Occipital lobe (tissue), 2 donors: ENCODE results near the gene MTUS2. TPM values are rescaled to one million over a fixed set of nuclear protein-coding genes. Genes with fewer than 3 reads are reported as not detected.

Experiments
- DNase-seq: peaks from one replicate; lab custom pipeline; 2025; lab: John Stamatoyannopoulos, UW
- total RNA-seq: library from RNA; depleted of rRNA; stranded (reverse); fragments of >200 nt; gene quantifications from one replicate; pipeline ENCODE4 v1.2.3, GENCODE V29; 2014

Gene MTUS2
- total RNA-seq, 1 donor from 2014 or later = 3.6 TPM

GRCh38 chr13:28859069-28859468 is 38.9 kb downstream of the MTUS2 start:
- DNase-seq = no peak

GRCh38 chr13:28859717-28860116 is 39.6 kb downstream of the MTUS2 start:
- DNase-seq = no peak

- DNase-seq = no peak
Measured at GRCh38 chr13:28864544-28864943, 44.4 kb downstream of the MTUS2 start.

GRCh38 chr13:28865149-28865744 is 45.1 kb downstream of the MTUS2 start:
- DNase-seq = no peak

- no peak for DNase-seq
Measured at GRCh38 chr13:28865951-28866350, 45.8 kb downstream of the MTUS2 start.

- DNase-seq = no peak
Measured at GRCh38 chr13:28866932-28867331, 46.8 kb downstream of the MTUS2 start.

- no peak for DNase-seq
Measured at GRCh38 chr13:28867564-28867963, 47.4 kb downstream of the MTUS2 start.

GRCh38 chr13:28872427-28873176 is 52.5 kb downstream of the MTUS2 start:
- no peak for DNase-seq

GRCh38 chr13:28875846-28876615 is 55.9 kb downstream of the MTUS2 start:
- no peak for DNase-seq

- no peak for DNase-seq
Measured at GRCh38 chr13:28877408-28877807, 57.3 kb downstream of the MTUS2 start.

GRCh38 chr13:28885181-28885580 is 65.0 kb downstream of the MTUS2 start:
- DNase-seq = no peak

- DNase-seq = no peak
Measured at GRCh38 chr13:28889086-28889732, 69.1 kb downstream of the MTUS2 start.

- no peak for DNase-seq
Measured at GRCh38 chr13:28890712-28891111, 70.6 kb downstream of the MTUS2 start.

- no peak for DNase-seq
Measured at GRCh38 chr13:28918030-28918429, 97.9 kb downstream of the MTUS2 start.

GRCh38 chr13:28922341-28922740 is 102.2 kb downstream of the MTUS2 start:
- no peak for DNase-seq

GRCh38 chr13:28935104-28935503 is 115.0 kb downstream of the MTUS2 start:
- no peak for DNase-seq

GRCh38 chr13:28942906-28943305 is 122.8 kb downstream of the MTUS2 start:
- no peak for DNase-seq

- DNase-seq = no peak
Measured at GRCh38 chr13:28953714-28954418, 133.7 kb downstream of the MTUS2 start.

GRCh38 chr13:28954419-28954725 is 134.2 kb downstream of the MTUS2 start:
- no peak for DNase-seq

- DNase-seq = no peak
Measured at GRCh38 chr13:28954810-28955209, 134.7 kb downstream of the MTUS2 start.

- DNase-seq = no peak
Measured at GRCh38 chr13:28955264-28955966, 135.3 kb downstream of the MTUS2 start.
